Activated CD4-positive, CD25-positive, alpha-beta regulatory T cell (primary cell): Measurements from ENCODE around the gene CHST3.
"Not testable (repeated sequence)": the region's sequence is repeated elsewhere in the genome, so short reads cannot be mapped to it uniquely, and the experiment has no call there.

Source experiments
- DNase-seq, 4 experiments: peaks; one replicate each; lab custom pipeline; 2025; lab: John Stamatoyannopoulos, UW

The CHST3 gene

GRCh38 chr10:72030762-72031543 lies 66.8 kb downstream of the CHST3 start:
- DNase-seq: no peak

DNA sequence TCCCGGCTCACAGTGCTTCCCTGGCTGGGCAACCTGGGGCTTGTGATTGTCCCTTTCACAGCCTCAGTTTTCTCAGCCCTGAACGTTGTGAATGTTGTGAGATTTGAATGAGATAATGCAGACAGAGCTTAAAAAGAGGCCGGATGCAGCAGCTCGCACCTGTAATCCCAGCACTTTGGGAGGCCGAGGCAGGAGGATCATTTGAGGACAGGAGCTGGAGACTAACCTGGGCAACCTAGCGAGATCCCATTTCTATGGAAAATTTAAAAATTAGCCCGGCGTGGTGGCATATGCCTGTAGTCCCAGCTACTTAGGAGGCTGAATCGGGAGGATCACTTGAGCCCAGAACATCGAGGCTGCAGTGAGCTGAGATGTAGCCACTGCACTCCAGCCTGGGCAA lies 67.5 kb downstream of the CHST3 start:
- DNase-seq: no peak

- not testable (repeated sequence) for DNase-seq
Measured at GRCh38 chr10:72032409-72033162, 68.4 kb downstream of the CHST3 start.

- no peak for DNase-seq
Measured at GRCh38 chr10:72034040-72034499, 69.9 kb downstream of the CHST3 start.

DNA sequence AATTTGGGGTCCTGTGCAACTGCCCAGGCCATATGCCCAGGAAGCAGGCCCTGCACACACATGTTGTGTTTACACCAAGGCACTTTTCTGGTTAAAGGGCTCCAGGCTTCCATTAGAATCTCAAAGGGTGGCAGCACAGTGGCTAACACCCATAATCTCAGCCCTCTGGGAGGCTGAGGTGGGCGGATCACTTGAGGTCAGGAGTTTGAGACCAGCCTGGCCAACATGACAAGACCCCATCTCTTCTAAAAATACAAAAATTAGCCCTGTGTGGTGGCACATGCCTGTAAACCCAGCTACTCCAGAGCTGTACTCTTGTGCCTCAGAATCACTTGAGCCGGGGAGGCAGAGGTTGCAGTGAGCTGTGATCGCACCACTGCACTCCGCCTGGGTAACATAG lies 70.6 kb downstream of the CHST3 start:
- DNase-seq: no peak

DNA sequence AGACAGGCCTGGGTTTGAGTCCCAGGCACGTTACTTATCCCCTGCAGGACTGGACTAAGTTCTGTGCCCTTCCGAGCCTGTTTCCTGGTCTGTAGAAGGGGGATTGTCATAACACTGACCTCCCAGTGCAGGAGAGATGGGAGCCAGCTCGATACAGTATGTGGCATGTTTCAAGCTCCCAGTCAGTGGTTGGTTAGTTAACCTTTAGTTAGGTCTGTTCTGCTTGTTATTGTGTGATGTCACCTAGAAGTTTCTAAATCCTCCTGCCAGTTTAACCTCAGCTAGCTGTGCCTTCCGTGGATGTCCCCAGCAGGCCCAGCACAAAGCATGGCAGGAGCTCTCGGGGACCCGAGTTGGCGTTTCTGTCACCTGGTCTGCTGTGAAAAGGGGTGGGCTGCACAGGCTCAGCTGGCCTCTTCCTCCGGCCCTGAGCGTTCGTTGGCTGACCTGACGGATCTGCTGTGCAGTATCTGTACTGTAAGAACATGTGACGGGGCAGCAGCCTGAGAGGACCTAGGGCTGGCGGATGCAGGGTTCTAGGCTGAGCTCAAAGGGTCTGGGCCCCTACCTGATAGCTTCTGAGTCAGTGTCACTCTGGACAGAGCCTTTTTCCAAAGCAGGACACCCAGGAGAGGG lies 71.2 kb downstream of the CHST3 start:
- no peak for DNase-seq

GRCh38 chr10:72037266-72037665 lies 73.1 kb downstream of the CHST3 start:
- DNase-seq: no peak

- DNase-seq: no peak
Measured at GRCh38 chr10:72037811-72038210, 73.6 kb downstream of the CHST3 start.

DNA sequence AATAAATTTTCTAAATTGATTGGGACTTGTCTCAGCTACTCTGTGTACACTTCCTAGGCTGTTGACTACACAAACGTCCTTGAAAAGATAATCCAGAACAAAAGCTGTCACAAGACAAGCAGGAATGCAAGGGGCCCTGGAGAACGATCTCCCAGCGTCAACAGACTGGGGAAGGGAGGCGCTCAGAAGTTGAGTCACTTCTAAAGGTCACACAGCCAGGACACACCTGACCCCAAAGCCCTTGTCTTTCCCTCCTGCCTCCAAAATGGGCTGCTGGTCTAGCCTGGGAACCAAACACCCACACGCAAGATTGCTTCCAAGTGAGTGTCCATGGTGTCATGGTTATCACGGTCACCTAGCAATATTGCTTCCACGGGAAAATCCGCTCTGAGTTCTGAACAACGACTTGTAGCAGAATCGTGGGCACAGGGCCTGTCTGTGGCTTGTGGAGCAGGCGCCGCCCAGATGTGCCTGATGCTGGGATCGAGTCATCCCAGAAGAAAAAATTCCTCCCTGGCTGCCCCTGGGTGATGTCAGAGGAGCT lies 74.3 kb downstream of the CHST3 start:
- DNase-seq: no peak

GRCh38 chr10:72039377-72039776 lies 75.2 kb downstream of the CHST3 start:
- no peak for DNase-seq

DNA sequence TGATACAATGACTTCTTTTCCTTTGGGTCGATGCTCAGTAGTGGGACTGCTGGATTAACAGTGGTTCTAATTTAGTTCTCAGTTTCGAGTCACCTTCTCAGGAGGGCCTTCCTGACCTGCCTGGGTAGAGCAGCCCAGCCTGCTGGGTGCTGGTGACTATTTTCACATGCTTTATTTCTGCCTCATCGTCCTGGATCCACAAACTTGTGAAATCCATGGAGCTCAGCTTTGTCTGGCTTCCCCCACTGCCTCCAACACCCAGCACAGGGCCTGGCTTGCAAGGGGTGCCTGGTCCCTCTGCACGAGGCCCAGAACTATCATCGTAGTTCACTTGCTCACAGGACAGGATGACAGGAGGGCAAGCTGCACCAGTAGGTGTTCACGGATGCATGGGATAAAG lies 77.3 kb downstream of the CHST3 start:
- no peak for DNase-seq

- DNase-seq: no peak
Measured at GRCh38 chr10:72043016-72043834, 79.0 kb downstream of the CHST3 start.

DNA sequence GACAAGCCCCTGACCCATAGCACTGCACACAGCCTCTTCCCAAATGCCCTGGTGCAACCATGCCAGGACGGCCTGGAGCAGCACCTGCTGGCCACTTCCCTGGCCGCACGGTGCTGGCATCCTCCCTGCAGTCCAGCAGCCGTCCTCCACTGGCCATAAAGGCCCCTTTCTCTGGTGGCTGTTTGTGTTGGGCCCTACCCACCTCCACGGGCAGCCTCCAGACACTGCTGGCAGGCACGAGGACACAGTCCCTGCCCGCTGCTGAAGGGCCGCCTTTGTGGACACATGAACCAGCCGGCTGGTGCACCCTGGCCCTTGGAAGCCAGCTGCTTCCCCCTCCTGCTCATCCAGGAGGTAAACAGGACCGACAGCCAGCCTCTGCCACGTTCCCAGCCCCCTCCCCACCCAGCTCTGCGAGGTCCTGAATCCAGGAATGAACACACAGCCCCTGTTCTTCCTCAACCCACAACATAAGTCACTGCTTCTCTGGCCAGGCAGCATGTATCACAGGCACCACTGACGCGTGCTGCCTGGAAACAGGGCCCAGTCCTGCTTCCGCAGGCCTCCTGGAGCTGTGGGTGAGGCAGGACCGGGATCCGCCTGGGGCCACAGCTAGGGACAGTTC lies 80.3 kb downstream of the CHST3 start:
- DNase-seq: no peak

GRCh38 chr10:72045586-72045985 lies 81.4 kb downstream of the CHST3 start:
- DNase-seq: no peak

- peak; percentile 74 to 91 (median 83) for DNase-seq
Measured at GRCh38 chr10:72048450-72049124, 84.4 kb downstream of the CHST3 start.

GRCh38 chr10:72049472-72049871 lies 85.3 kb downstream of the CHST3 start:
- DNase-seq: no peak

GRCh38 chr10:72049969-72050781 lies 86.0 kb downstream of the CHST3 start:
- no peak for DNase-seq

GRCh38 chr10:72050873-72051272 lies 86.7 kb downstream of the CHST3 start:
- DNase-seq: no peak

- DNase-seq: no peak
Measured at GRCh38 chr10:72053690-72054089, 89.5 kb downstream of the CHST3 start.

DNA sequence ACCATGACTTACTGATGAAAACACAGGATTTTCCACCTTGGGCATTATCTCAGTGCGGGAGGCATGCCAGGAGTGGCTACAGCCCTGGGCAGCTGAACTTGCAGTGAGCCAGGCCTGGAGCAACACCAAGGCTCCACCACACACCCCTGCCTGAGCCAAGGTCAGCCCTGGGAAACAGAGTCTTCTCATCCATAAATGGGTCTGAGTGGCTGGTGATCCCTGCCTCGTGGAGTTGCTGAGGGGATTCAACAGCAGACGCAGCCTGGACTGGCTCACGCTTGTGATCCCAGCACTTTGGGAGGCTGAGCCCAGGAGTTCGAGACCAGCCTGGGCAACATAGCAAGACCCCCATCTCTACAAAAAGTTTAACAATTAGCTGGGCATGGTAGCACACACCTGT lies 91.9 kb downstream of the CHST3 start:
- no peak for DNase-seq
